Measurements from ENCODE around the gene PEX10.

DNA sequence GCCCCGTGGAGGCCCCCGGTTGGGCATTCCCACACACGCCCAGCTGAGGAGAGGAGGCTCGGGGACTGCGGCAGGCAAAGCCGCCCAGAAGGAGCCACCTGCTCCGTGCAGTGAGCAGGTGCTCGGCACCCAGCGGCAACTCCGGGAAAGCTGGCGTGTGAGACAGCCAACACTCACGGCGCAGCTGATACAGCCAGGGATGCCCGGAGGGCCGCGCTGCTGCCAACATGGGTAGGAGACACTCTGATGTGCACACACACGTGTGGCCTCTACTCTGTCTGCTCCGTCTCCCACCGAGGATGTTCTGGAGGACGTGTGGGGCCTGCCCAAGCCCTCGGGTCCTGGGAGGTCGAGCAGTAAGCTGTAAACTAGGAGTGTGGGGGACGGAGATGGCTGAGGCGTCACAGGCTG is 33.9 kb downstream of the PEX10 start:
- TF ChIP-seq, protein P1, sequence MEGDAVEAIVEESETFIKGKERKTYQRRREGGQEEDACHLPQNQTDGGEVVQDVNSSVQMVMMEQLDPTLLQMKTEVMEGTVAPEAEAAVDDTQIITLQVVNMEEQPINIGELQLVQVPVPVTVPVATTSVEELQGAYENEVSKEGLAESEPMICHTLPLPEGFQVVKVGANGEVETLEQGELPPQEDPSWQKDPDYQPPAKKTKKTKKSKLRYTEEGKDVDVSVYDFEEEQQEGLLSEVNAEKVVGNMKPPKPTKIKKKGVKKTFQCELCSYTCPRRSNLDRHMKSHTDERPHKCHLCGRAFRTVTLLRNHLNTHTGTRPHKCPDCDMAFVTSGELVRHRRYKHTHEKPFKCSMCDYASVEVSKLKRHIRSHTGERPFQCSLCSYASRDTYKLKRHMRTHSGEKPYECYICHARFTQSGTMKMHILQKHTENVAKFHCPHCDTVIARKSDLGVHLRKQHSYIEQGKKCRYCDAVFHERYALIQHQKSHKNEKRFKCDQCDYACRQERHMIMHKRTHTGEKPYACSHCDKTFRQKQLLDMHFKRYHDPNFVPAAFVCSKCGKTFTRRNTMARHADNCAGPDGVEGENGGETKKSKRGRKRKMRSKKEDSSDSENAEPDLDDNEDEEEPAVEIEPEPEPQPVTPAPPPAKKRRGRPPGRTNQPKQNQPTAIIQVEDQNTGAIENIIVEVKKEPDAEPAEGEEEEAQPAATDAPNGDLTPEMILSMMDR (IDR thresholded peaks at IDR 0.05; ENCODE audit: low read depth, low read length), result no peak
- TF ChIP-seq POLR2A (IDR thresholded peaks at IDR 0.05; ENCODE audit: extremely low read depth, insufficient read length), result no peak
- TF ChIP-seq, protein P2, sequence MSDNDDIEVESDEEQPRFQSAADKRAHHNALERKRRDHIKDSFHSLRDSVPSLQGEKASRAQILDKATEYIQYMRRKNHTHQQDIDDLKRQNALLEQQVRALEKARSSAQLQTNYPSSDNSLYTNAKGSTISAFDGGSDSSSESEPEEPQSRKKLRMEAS (IDR thresholded peaks at IDR 0.05; ENCODE audit: low read depth, low read length), result no peak
